GM21529 (cell line): ENCODE data around the gene PLOD2.

Experiments
- ATAC-seq: cut with Tn5 transposase; IDR thresholded peaks from one replicate; pipeline ENCODE4 v1.9.1; 2021; ENCODE audit not compliant: unreplicated experiment

PLOD2 gene

DNA sequence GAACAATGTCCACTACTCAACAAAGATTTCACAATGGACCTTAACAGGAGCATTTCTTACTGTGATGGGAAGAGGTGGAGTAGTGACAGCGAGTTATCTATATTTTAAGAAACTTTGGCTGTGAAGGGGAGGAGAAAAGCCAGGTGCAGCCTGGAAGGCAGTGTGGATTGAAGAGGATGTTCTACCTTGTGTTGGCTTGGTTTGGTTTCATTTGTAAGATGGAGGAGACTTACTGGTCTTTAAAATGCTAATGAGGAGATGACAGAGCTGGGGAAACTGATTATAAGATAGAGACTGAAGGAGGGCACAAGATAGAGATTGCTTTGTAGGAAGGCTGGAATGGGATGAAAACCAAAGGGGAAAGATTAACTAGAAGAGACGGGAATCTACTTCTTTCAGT is 59.4 kb downstream of the PLOD2 start:
- ATAC-seq = no peak

- no peak for ATAC-seq
Measured at GRCh38 chr3:146100825-146101444, 60.0 kb downstream of the PLOD2 start.

- no peak for ATAC-seq
Measured at GRCh38 chr3:146100180-146100579, 60.8 kb downstream of the PLOD2 start.

- no peak for ATAC-seq
Measured at GRCh38 chr3:146099316-146099715, 61.7 kb downstream of the PLOD2 start.

DNA sequence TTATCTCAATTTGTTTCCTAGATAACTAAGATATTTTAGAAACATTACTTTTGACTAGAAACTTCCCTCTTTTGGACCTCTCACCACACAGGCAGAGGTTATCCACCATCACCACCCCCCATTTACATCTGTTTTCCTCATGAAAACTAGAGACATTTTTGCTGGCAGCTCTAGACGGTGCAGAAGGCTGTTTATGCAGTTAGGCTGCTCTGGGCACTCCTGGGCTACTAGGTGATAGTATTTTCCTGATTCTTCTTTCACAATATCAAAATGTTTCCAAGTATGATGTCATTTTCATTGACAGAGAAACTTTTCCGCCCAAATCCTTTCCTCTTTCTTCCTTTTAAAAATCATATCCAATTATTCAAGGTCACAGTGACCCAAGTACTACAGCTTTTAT is 67.1 kb downstream of the PLOD2 start:
- ATAC-seq = no peak

DNA sequence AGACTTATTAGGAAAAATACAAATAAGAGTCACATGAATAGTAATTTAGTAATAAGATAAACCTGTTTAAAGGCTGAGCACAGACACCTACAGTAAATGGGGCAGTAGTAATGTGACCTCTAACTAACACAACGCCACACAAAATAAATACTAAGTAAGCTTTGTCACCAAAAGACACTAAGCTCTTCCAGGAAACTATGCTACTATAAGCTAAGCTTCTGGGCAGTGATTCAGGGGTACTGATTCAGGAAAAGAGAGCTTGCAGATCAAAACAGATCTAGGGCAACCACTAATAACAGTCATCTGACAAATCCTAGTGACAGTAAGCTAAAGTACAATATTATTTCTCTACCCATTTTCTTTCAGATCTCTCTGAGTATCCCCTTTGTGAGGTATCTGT is 68.8 kb downstream of the PLOD2 start:
- ATAC-seq = no peak

DNA sequence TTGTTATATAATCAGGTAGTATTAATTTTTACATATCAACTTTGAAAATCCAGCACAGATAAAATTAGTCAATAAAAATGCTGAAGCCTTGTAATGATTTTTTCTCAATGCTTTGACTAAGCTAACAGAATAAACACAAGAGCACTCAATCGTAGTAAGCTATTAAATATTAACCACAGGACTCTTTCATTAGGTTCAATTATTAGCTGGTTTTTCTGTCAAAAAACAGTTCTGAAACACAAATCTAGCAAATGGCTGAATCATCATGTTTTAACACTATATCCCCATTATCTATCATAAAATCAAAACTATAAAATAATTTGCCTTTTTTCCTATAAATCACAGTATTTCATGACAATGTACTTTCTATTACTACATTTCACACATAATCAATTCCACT is 69.6 kb downstream of the PLOD2 start:
- no peak for ATAC-seq

DNA sequence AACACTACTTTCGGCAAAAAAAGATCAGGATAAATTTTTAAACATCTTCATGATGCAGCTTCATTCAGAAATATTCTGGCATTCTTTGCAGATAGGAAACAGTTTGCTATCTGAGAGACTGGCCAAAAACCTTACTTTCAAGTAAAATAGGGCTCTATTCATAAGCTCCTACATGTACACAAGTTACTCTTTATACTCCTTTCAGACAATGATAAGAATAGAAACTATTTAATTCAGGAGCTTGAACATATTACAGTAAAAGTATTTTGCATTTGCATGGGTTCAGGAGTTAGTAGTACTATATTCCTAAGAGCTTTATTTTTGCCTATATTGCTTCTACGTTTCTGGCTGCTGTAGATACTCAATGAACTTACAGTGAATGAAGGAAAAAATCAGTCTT is 70.5 kb downstream of the PLOD2 start:
- no peak for ATAC-seq

DNA sequence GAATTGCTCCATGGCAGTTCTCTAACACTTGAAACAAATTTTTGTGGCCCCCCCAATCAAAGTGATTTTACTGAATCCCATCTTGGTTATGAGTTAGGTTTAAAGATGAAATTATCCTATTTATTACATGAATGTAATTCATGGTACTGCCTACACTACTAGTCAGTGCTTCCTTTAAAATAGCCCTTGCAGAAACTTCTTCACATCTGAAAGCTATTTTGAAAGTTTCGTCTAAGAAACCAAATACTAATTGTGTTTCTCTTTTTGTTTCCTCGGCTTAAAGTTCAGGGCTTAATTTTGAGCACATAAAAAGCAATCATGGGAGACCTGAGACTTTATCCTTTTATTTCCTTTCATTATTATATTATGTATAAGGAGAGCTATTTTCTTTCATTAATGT is 72.1 kb downstream of the PLOD2 start:
- ATAC-seq = no peak

GRCh38 chr3:146087116-146087515 is 73.9 kb downstream of the PLOD2 start:
- ATAC-seq = no peak

DNA sequence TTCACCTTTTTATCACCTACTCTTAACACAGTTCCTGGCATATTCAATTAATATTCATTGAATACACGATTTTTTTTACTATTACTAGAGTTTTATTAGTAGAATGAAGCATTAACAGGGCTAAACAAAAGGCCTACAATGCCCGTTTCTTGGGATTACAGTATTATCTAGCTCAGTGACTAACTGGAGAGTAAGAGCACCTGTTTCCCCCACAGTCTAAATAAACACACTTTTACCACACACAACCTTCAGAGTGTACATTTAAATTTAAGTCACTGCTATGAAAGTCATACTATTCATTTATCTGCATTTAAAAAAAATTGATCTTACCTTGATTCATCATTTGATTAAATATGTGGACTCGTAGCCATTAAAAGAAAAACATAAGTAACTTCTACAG is 74.8 kb downstream of the PLOD2 start:
- no peak for ATAC-seq

GRCh38 chr3:146085678-146086077 is 75.3 kb downstream of the PLOD2 start:
- no peak for ATAC-seq

GRCh38 chr3:146080578-146080977 is 80.4 kb downstream of the PLOD2 start:
- no peak for ATAC-seq

DNA sequence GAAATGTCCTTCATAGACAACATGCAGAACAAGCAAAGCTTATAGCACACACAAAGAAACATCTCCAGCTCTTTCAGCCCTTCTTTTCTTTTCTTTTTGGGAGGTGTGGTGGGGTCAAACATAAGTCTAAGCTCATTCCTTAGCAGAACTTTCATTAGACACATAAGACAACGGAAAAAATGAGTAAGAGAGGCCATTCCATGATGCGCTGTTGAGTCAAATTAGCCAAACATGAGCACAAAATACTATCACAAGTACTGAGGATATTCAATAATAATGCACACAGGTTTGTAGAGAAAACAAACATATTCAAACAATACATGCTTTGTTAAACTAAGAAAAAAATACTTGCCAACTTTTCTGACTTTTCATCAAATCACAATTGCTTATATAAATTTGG is 83.0 kb downstream of the PLOD2 start:
- no peak for ATAC-seq

DNA sequence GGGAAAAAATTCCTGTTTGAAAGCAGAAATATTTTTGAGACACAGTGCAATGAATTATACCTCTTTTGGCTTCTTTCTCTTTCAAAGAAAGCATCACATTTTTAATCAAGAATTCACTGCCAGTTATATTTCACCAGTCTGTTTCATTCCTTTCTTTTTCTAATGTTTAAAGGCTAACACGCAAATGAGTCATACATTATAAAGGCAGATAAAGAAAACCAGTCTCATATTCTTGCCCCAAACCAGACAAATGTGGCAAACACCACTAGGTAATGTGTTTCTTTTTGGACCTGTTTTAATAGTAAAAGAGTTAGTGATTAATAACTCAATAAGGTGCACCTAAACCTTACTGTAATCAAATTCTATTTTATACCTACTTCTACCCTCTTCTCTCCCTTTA is 83.8 kb downstream of the PLOD2 start:
- no peak for ATAC-seq

GRCh38 chr3:146072824-146073223 is 88.2 kb downstream of the PLOD2 start:
- ATAC-seq = no peak

- ATAC-seq = no peak
Measured at GRCh38 chr3:146072061-146072460, 88.9 kb downstream of the PLOD2 start.

DNA sequence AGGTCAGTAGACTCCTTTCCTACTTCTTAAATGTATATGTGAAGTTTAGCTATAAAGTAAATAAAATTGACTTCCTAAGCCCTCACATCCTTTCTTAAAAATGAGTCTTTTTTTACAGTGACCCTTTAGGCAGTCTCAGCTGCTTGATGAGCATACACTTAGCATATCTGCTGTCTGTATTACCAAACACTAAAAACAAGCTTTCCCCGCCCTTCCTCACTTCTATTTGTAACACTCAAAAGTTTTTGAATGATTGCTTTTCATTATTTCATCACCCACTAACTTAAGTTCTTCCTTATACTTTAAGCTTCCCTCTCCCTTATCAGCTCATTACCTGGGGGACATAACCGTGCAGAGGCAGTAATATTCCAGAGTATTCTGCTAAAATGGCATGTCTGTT is 89.4 kb downstream of the PLOD2 start:
- ATAC-seq = no peak

- ATAC-seq = no peak
Measured at GRCh38 chr3:146067048-146067447, 93.9 kb downstream of the PLOD2 start.

DNA sequence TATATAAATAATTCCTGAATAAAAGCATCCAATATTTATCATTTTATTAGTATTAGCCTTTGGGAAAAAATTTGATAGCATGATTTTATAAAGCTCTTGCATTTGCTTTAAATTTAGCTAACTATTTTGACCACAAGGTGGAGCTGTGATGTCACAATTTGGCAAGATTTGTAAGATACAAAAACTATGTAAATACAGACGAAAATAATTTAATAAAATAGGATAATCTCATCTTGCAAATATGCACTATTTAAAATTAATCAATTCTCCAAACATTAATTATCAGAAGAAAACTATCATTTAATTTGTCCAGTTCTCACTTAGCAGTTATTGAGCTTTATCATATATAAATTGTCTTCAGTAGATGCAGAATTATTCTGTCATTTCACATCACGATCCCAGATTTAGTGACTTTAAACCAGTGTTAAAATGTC is 95.4 kb downstream of the PLOD2 start:
- peak; percentile 60 for ATAC-seq

- ATAC-seq = no peak
Measured at GRCh38 chr3:146058241-146058640, 102.7 kb downstream of the PLOD2 start.

DNA sequence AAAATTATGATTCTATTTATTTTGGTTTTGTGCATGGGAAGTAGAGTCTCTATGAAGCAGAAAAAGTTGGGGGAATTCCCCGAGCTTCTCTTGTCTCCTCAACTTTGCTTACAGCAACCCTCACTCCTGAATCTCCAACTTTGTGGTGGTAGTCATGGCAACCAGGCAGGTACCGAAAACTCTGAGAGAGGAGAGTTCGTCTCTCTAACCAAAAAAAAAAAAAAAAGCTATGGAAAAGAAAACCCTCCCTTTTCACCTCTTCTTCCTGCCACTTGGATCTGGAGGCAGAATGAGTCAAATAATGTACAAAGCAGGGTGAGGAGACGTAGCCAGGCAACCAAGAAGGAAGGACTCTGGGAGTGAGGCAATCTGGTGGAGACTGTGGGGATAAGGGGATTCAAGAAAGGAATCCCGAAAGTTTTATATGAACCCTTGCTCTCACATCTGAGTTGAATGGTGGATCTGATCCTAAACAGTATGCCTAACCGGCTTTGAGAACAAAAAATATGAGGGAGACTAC is 108.1 kb downstream of the PLOD2 start:
- no peak for ATAC-seq

DNA sequence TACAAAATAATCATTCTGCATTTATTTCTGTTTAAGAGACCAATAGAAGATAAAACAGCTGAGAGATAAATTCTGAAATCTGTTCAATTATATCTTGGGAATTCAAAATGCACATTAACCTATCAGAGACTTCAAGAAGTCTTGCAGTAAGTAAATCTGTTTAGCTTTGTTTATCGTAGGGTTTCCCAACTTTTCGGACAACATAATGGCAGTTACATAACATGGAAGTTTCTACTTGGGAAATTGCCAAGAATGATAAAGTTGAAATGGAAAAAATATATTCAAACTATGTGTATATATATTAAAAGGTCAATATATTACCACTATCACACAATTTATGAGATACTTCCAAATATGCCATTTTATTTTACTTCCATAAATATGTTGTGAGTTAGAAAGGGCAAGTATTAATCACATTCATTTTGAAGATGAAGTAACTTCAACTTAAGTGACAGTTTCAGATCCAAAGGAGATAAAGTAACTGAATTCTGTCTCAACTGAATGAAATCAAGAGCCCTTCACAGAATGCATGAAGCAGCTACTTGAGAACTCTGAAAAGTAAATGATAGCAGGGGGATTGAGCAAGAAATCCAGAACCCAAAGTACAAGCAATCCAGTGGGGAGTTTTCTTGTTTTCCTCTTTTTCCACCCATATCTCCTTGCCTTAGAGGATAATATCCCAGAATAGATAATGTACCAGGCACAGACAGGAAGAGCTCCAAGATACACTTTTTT is 108.8 kb downstream of the PLOD2 start:
- no peak for ATAC-seq
